Activated CD4-positive, alpha-beta T cell treated with anti-CD3 and anti-CD28 coated beads for 4 hours (primary cell): Measurements from ENCODE around the gene SULF2.

Experiments
- DNase-seq, 2 donors: peaks; one replicate each; pipeline ENCODE4 v3.0.0-alpha.2; 2020

Gene SULF2

GRCh38 chr20:47783828-47784598 lies 1.3 kb downstream of the SULF2 start:
- no peak for DNase-seq

- DNase-seq: no peak
Measured at GRCh38 chr20:47782920-47783552, 2.2 kb downstream of the SULF2 start.

DNA sequence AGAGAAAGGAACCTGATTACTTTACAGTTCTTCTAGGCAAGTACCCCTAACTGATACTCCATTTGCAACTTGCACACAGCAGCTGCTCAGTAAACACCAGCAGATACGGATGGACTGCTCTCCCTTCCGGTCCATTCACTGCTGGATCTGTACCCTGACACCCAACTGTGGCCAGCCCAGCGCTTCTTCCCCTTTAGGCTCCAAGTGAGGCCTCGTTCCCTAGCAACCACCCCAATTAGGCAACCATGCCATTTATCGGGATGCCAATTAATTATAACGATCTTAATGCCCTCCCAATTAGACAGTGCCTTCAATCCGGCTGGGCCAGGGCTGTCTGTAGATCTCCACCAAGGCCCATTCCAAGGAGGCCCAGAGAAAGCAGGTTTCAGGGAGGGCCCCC lies 3.2 kb downstream of the SULF2 start:
- no peak for DNase-seq

DNA sequence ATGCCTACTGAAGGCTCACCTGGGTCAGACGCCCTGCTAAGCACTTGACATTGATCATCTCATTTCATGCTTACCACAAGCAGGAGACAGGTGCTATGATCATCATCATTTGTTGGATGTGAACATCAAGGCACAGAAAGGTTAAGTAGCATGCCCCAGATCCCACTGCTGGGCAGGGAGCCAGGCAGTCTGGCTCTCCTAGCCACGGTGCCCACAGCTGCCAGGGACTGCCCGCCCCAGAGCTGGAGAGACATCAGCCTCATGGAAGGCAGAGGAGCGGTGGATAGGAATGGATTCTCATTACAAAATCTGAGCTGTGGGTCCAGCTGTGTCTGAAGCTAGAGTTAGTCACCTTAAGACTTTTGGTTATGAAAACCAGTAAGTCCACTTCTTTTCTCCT lies 3.6 kb downstream of the SULF2 start:
- no peak for DNase-seq

GRCh38 chr20:47780720-47781389 lies 4.4 kb downstream of the SULF2 start:
- DNase-seq: no peak

DNA sequence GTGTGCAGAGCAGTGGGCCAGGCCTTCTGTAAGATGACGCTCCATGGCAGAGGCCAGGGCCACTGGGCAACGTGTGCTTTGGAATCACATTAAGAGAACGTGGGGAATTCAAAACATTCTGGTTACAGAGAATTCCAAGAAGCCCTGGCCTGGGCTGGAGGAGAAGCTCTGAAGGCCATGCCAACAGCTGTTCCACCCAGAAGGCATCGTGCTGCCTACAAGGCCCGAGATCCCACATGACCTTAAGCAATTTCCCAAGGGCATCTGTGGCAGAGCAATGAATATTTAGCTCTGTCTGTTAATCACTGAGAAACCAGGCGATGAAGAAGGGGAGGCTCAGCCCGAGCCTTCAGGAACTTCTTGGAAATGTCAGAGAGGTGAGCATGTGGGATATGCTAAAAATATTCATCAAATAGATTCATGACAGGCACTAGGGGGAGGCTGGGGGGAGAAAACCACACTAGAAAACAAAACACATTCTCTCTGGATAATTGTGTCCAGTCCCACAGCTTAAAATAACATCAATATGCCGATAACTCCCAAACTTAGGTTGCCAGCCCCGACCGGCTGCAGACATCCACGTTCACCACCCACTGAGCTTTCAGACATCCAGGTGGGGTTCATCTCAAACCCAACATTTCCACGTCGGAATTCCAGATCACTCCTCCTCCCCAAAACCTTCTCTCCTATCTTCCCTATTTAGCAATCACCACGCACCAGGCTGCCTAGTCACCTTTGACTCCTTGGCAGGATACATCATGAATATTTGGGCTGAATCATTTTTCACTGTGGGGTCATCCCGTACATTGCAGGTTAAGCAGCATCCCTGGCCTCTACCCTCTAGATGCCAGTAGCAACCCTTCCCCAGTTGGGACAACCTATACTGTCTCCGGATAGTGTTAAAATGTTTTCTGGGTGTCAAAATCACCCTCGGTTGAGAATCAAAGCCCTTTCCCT lies 6.6 kb downstream of the SULF2 start:
- no peak for DNase-seq

DNA sequence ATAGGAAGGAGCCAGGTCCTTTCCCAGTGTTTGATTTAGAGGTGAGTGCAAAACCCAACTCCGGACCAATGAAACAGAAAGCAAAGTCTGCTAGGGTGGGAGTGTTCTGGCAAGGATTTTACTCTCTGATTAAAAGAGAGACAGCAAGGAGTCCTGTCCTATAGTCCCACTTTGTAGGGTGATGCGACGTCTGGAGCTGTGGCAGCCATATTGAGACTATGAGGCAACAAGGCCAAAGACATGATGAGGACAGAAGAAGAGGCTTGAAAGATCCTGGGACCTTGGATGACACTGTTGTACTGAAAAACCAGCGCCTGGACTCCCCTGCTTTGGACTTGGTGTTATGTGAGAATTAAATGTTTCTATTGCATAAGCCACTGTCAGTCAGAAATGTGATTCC lies 8.1 kb downstream of the SULF2 start:
- no peak for DNase-seq

DNA sequence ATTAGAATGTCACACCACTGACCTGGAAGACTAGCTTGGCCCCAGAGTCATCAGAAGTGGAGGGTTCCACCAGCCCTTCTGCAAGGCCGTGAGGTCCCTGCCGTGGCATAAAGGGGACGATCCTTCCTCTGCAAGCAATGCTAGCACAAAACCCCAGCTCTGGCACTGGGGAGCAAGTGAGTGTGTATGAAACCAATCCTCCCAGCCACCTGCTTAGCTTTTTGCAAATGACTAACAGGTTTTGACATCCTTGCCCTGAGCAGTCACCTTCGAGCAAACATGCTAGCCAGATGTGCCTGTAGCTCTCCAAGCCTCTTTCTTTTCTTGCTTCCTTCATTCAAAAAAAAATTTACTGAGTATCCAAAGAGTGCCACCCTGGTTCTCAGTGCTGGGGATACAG lies 8.6 kb downstream of the SULF2 start:
- no peak for DNase-seq

DNA sequence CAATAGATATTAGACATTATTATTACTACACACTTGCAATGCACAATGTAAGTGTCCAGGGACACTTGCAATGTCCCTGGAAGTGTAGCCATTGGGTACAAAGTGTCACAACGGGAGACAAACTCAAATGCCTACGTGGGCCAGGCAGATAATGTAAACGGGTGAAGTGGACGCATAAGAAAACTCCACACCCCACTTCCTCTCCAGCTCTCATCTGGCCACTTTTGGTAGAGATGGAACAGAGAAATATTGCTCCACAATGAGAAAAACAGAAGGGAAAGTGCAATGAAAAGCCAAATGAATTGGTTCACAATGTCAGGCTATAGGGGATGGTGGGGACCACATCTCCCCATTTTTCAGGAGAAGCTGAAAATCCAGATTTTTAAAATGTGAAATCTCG lies 9.4 kb downstream of the SULF2 start:
- no peak for DNase-seq

GRCh38 chr20:47775039-47775438 lies 10.2 kb downstream of the SULF2 start:
- no peak for DNase-seq

- DNase-seq: no peak
Measured at GRCh38 chr20:47774131-47774777, 11.0 kb downstream of the SULF2 start.

DNA sequence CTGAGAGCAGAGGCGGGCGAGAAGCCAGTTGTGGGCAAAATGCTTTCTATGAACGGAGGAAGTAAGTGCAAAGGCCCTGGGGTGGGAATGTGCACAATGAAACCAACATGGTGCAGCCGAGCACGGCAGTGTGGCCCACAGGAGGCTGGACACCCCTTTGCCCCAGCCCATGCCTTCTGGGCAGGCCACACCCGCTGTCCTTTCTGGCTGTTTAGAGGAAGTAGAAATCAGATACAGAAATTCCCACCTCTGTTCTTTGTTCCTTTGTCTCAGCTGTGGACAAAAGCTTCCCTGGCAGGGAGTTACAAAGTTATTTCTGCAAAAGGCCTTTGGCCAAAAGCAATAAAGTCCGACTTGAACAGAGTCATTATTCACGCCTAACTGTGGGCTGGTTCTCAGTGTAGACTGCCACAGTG lies 11.9 kb downstream of the SULF2 start:
- no peak for DNase-seq

DNA sequence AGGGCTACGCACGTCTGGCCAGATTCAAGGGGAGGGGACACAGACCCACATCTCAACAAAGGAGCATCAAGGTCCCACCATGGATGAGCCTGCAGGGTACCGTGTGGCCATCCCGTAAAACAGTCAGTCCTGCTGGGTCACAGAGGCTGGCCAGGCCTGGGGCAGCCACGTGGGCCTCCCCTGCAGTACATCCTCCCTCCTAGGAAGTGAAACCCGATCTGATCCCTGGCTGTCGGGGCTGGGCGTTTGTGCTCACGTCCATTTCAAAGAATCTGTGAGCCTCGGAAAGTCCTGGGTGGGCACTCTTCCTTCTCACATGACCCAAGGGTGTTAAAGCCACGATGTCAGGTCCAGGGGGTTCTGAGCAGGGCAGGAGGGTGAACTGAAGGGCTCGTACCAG lies 14.3 kb downstream of the SULF2 start:
- DNase-seq: no peak

DNA sequence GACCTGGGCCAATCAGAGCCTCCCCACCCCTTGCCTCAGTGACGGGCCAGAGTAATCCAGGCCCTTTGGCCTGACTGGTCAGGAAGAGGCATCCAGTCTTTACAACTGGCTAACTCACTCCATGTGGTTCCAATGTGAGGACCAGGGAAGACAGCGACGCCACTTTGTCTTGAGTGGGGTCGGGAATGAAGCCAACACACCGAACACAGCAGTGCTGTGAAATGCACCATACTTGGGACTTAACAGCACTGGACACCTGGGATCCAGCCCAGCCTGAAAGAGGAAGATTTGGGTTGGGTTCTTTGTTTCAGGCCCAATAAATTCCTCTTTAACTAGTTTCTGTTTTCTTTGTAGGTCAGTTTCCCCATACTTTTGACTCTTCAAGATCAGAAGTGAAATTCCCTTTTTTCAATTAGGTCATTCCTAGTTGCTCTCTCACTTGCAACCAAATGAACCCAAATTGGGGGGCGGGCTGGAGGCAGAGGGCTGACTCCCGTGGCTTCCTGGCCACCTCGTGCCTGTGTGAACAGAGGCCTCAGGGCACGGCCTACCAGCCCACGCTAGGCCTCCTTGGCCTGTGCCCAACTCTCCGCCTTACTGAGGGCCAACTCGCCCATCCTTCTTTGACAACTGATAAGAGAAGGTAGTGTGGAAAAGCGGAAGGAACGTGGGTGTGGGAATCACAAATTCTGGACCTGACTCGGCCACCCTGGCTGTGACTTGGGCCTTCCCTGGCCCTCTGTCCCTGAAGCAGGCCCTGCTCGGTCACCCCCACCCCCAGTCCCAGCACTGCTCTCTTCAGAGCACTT lies 17.1 kb downstream of the SULF2 start:
- no peak for DNase-seq

GRCh38 chr20:47765691-47766594 lies 19.3 kb downstream of the SULF2 start:
- DNase-seq: no peak

- no peak for DNase-seq
Measured at GRCh38 chr20:47765271-47765670, 20.0 kb downstream of the SULF2 start.

- no peak for DNase-seq
Measured at GRCh38 chr20:47764154-47764733, 21.0 kb downstream of the SULF2 start.

- DNase-seq: no peak
Measured at GRCh38 chr20:47762699-47763268, 22.5 kb downstream of the SULF2 start.

GRCh38 chr20:47761482-47762047 lies 23.7 kb downstream of the SULF2 start:
- no peak for DNase-seq
